CD4-positive, alpha-beta T cell (primary cell): ENCODE data around the gene NEGR1. TPM values are rescaled to one million over a fixed set of nuclear protein-coding genes. Genes with fewer than 3 reads are reported as not detected.

Source experiments
- ATAC-seq: fragments of 200-7000 bp; cut with Tn5 transposase; one replicate; pipeline ENCODE4 v1.10.0; 2022; ENCODE audit warnings: mild to moderate bottlenecking; ENCODE audit not compliant: poor library complexity
- CTCF ChIA-PET: fragments of 350-600 bp; sonication (Branson Sonifier 250); formaldehyde crosslinking; loops from one replicate; lab custom pipeline; 2021; ENCODE audit warnings: antibody characterized with exemption, inconsistent platforms; lab: Charles Lee
- POLR2A ChIA-PET: fragments of 350-600 bp; sonication (Branson Sonifier 250); formaldehyde crosslinking; loops from one replicate; lab custom pipeline; 2021; ENCODE audit warnings: antibody characterized with exemption, inconsistent platforms; lab: Charles Lee
- DNase-seq, 14 experiments: peaks; one replicate each; pipeline ENCODE4 v3.0.0-alpha.2; 2013 to 2020; ENCODE audit warnings: mixed read lengths in 2 of 14
- H3K27ac ChIP-seq, 2 donors: one replicate each; pipeline versions ENCODE4 v1.5.1 to v1.7.0; 2013; ENCODE audit warnings: low read length in 2 of 2, low read depth in 1 of 2, mild to moderate bottlenecking in 1 of 2
- H3K27me3 ChIP-seq, 2 experiments: 1 replicate in 1 of 2; 2 replicates in 1 of 2; pipeline versions ENCODE4 v1.6.1 to v1.7.0; 2013; ENCODE audit warnings: low read length in 2 of 2, control low read depth in 1 of 2, mild to moderate bottlenecking in 1 of 2, moderate library complexity in 1 of 2; ENCODE audit not compliant: insufficient read depth in 2 of 2, control insufficient read depth in 1 of 2
- H3K36me3 ChIP-seq: one replicate; pipeline ENCODE4 v1.6.1; 2013; ENCODE audit warnings: low read length, control low read depth; ENCODE audit not compliant: insufficient read depth
- H3K4me1 ChIP-seq: one replicate; pipeline ENCODE4 v1.6.1; 2013; ENCODE audit warnings: low read length, control low read depth; ENCODE audit not compliant: insufficient read depth
- H3K4me3 ChIP-seq: one replicate; pipeline ENCODE4 v1.5.1; 2013; ENCODE audit warnings: mild to moderate bottlenecking, low read length, moderate library complexity
- H3K9me3 ChIP-seq, 2 experiments: 1 replicate in 1 of 2; 2 replicates in 1 of 2; pipeline versions ENCODE4 v1.6.1 to v1.7.0; 2013; ENCODE audit warnings: low read length in 2 of 2, mild to moderate bottlenecking in 2 of 2, control low read depth in 1 of 2, moderate library complexity in 1 of 2; ENCODE audit not compliant: control insufficient read depth in 1 of 2, insufficient read depth in 1 of 2
- H3K27ac Mint-ChIP-seq: one replicate; pipeline ENCODE4 v1.8.0; 2020; ENCODE audit warnings: mixed read lengths
- H3K27me3 Mint-ChIP-seq: one replicate; pipeline ENCODE4 v1.8.0; 2021; ENCODE audit warnings: mixed read lengths
- H3K36me3 Mint-ChIP-seq: one replicate; pipeline ENCODE4 v1.8.0; 2021; ENCODE audit warnings: low read depth, mixed read lengths
- H3K4me1 Mint-ChIP-seq: one replicate; pipeline ENCODE4 v1.8.0; 2021; ENCODE audit warnings: low read depth, mixed read lengths
- H3K4me3 Mint-ChIP-seq: one replicate; pipeline ENCODE4 v1.8.0; 2020; ENCODE audit warnings: mild to moderate bottlenecking, mixed read lengths
- H3K9me3 Mint-ChIP-seq: one replicate; pipeline ENCODE4 v1.8.0; 2020; ENCODE audit warnings: mixed read lengths
- CTCF ChIP-seq: fragments of 200-600 bp; IDR thresholded peaks from one replicate; pipeline ENCODE4 v1.8.0; 2022; ENCODE audit warnings: antibody characterized with exemption, mild to moderate bottlenecking
- intact Hi-C, 2 experiments: fragments of 100-400 bp; cut with DNase I in 1 of 2; cut with micrococcal nuclease in 1 of 2; formaldehyde crosslinking; loops; one replicate each; pipeline versions ENCODE4 v1.15.1 to v1.9.0; 2023 to 2025; cut with DNase I, micrococcal nuclease
- total RNA-seq, 174 experiments: library from RNA in 2 of 174; stranded (reverse) in 2 of 174; gene quantifications; one replicate each; pipeline ENCODE4 v1.2.3 and lab custom pipeline; 2021 to 2026

Gene NEGR1
- total RNA-seq, 2 experiments from 2014 or later: 0.03 TPM

DNA sequence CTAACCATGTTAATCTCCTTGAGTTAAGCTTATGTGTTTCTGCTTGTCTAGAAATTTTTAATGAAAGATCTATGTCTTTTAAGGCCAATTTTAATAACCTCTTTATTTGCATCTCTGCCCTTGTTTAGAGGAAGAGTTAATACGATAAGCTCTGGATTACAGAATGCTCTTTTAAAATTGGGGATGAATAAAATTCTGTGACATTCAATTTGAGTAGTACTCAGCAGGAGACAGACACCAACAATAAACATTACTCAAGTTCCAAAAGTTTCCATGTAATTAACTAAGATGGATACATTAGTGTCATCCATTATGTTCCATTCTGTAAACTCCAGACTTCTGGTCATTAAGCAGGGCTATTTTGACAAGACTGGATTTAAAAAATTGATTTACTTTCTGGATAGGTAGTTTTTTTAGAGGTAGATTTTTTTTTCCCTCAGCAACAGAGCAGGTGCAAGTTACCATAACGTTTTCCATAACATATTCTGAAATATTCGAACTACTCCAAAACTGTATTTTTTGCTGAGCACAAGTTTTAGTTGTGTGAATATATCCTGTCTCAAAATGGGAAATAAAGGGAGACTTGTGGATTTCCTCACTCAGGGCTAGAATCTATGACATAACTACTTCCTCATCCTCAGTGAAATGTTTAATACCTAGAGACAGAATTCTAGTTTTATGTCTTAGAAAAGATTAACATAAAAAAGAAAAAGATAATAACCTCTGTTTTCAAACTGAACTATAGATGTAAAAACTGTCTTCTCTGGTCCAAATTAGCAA is 221.7 kb downstream of the NEGR1 start:
- Histone ChIP-seq H3K4me1 (no peaks in the 10 kb centered on the region), H3K9me3 (no peaks in the 10 kb centered on the region), H3K4me3 (no peak overlapping the region), H3K27ac (no peak overlapping the region), H3K27me3 (no peaks in the 10 kb centered on the region), H3K36me3 (no peaks in the 10 kb centered on the region)
- intact Hi-C loops: no loop called here
- no peaks in the 10 kb centered on the region for H3K36me3 Mint-ChIP-seq
- H3K4me3 Mint-ChIP-seq: no peak overlapping the region
- H3K4me1 Mint-ChIP-seq: no peaks in the 10 kb centered on the region
- ChIA-PET POLR2A (no interaction called here), CTCF (no interaction called here)
- H3K27ac Mint-ChIP-seq: no peak overlapping the region
- TF ChIP-seq CTCF: no peak
- DNase-seq: no peak
- H3K9me3 Mint-ChIP-seq: no peaks in the 10 kb centered on the region
- ATAC-seq: no peak
- H3K27me3 Mint-ChIP-seq: no peaks in the 10 kb centered on the region

- Mint-ChIP-seq H3K4me3 (no peak overlapping the region), H3K9me3 (no peaks in the 10 kb centered on the region), H3K27me3 (no peaks in the 10 kb centered on the region), H3K4me1 (no peaks in the 10 kb centered on the region), H3K36me3 (no peaks in the 10 kb centered on the region), H3K27ac (no peak overlapping the region)
- ATAC-seq (no peak), DNase-seq (no peak)
- intact Hi-C loops: no loop called here
- Histone ChIP-seq H3K4me3 (no peak overlapping the region), H3K27me3 (no peaks in the 10 kb centered on the region), H3K27ac (no peak overlapping the region), H3K9me3 (no peaks in the 10 kb centered on the region), H3K36me3 (no peaks in the 10 kb centered on the region), H3K4me1 (no peaks in the 10 kb centered on the region)
- ChIA-PET POLR2A (no interaction called here), CTCF (no interaction called here)
- no peak for TF ChIP-seq CTCF
Measured at GRCh38 chr1:72056516-72056915, 225.8 kb downstream of the NEGR1 start.

DNA sequence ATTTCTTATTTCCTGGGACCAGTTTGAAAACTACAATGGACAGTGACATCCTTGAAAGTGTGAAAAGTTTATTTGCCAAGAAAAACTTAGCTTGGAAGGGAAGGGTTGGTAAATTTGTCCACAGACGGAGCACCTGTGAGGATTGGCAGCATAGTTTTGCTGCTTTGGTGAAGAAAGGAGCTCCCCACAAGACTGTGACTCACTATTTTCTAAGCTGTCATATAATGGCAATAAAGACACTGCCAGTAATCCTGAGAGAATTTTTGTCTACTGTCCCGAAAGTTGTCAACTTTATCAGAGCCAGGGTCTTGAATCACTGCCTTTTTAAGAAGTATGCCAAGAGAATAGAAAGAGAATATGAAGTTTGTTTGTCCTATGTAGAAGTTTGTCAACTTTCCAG is 230.8 kb downstream of the NEGR1 start:
- no peak overlapping the region for H3K4me3 ChIP-seq
- Mint-ChIP-seq H3K36me3 (no peaks in the 10 kb centered on the region), H3K27me3 (no peaks in the 10 kb centered on the region), H3K9me3 (no peaks in the 10 kb centered on the region), H3K27ac (no peak overlapping the region), H3K4me3 (no peak overlapping the region), H3K4me1 (no peaks in the 10 kb centered on the region)
- DNase-seq (no peak), ATAC-seq (no peak)
- intact Hi-C loops: no loop called here
- H3K27ac ChIP-seq: no peak overlapping the region
- no peaks in the 10 kb centered on the region for H3K36me3 ChIP-seq
- H3K4me1 ChIP-seq: no peaks in the 10 kb centered on the region
- CTCF ChIA-PET: no interaction called here
- TF ChIP-seq CTCF: no peak
- POLR2A ChIA-PET: no interaction called here
- H3K27me3 ChIP-seq: no peaks in the 10 kb centered on the region
- H3K9me3 ChIP-seq: peaks cover 0 to 3% of the 10 kb centered on the region in 2 experiments
